ENCODE measurements around the gene MAP3K7. TPM values are rescaled to one million over a fixed set of nuclear protein-coding genes. Genes with fewer than 3 reads are reported as not detected.

MAP3K7 gene
- total RNA-seq, 1 donor from 2014 or later: 19.8 TPM

DNA sequence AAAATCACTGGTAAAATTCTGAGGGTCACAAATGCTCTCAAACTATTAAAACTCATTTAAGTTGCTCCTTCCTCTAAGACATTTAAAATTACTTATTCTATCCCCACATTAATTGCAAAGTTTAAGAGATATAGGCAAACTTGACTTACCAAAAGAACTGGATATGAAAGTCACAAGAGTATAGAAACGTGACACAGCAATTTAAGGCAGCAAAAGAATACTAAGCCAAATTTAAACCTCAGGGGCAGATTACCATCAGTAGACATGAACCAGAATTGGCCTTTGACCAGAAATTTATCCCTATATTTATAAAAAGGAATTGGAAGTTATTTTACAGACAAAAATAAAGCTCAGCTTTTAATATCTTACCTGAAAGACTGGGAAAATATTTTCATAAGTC, 56.0 kb downstream of the MAP3K7 start:
- no peak for DNase-seq (ENCODE audit: low read depth in 2 of 2)

- no peak for DNase-seq (ENCODE audit: low read depth in 2 of 2)
Measured at GRCh38 chr6:90525421-90525820, 61.5 kb downstream of the MAP3K7 start.

DNA sequence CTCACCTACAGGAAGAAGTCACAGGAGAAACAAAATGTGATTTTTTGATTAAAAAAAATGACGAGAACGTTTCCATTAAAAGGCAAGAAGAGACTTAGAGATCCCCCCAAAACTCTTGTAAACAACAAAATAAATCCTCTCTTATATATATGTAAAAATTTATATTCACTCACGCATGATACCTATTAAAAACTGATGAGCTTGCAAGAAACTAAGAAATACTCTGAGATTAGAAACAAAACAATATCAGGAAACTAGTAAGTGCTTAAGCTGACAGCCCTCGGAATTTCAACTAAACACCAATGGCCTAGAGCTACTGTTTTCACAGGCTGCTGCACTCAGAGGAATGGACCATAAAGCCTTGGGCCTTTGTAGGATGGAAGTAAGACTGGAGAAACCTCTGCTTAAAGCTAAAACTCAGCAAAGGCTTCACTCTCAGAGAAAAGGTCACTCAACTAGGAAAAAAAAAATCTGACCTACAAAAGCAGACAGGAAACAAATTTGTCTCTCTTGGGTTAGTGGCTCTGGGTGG, 63.0 kb downstream of the MAP3K7 start:
- DNase-seq (ENCODE audit: low read depth in 2 of 2): peak in 1 of 2 donors; percentile 24

DNA sequence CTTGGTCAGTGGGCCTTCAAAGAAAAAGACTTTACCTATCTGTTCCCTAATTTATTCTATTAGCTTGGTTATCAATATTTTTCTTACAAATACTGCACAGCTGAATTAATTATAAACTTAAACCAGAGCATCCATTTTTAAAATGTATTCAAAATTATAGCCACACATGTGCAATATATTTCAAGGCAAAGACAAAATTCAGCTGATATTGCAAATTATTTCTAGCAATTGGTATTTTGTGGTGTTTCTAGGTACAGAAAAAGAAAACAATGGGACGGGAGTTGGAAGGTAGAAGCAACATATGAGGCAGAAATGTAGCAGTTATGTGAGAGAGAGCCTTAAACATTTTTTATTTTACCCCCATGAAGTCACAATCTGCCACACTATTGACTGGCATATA, 64.9 kb downstream of the MAP3K7 start:
- DNase-seq (ENCODE audit: low read depth in 2 of 2): no peak

- DNase-seq (ENCODE audit: low read depth in 2 of 2): no peak
Measured at GRCh38 chr6:90516074-90516660, 70.7 kb downstream of the MAP3K7 start.

DNA sequence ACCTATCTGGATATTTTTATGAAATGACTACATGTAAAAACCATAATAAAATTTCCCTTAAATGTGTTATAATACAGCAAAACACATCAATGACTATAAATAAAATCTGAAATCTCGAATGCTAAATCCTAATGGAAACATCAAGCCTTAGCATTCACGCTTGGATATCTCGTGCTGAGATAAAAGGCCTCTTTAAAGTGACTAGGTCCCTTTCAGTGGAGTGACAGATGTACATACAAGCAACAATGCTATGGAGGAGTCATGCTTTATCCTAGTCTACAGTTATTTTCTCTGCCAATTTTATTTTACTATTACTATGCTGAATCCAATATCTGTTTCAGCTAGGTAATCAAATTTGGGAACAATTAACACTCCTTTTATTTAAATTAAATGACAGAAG, 72.4 kb downstream of the MAP3K7 start:
- no peak for DNase-seq (ENCODE audit: low read depth in 2 of 2)

GRCh38 chr6:90508753-90509152, 78.1 kb downstream of the MAP3K7 start:
- DNase-seq (ENCODE audit: low read depth in 2 of 2): no peak

DNA sequence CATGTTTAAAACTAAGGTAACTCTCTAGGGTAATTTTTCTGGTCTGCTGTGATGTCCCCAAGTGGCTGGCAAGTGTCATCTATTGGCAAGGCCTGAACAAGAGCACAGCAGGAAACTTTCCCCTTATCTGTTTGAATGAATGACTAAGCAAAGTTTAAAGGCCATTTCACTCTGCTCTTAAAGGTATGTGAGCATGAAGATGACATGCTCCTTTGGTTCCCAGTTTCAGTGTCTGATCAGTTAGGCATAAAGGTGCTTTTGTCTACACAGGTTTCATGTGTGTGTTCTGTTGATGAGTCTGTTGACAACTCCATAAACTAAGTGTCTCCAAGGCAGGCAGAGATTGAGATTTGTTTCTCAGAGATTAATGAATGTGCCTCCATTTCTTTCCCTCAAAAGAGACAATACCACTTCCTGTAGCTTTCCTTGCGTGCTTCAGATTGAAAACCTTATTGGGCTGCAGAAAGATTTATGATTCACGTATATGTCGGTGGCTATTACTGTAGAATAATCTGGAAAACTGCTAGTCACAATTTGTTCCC, 83.9 kb downstream of the MAP3K7 start:
- no peak for DNase-seq (ENCODE audit: low read depth in 2 of 2)

GRCh38 chr6:90502381-90502780, 84.5 kb downstream of the MAP3K7 start:
- no peak for DNase-seq (ENCODE audit: low read depth in 2 of 2)

GRCh38 chr6:90500458-90500857, 86.4 kb downstream of the MAP3K7 start:
- no peak for DNase-seq (ENCODE audit: low read depth in 2 of 2)

DNA sequence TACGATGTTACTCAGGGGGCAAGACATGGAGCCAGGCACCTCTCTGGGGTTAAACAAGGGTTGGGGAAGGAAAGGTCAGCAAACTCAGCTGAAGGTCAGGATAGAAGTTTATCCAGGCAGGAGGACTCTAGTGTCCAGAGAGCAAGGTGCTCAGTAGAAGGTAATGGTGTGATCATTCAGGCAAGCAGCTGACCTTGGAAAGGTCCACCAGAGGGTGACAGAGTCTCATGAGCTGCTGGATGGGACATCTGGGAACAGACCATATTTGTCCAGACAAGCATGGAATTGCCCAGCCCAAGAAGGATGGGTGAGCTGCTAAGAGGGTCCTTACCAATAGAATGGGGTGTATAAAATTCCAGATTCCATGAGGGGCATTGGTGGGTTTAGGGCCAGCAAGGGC, 89.5 kb downstream of the MAP3K7 start:
- no peak for DNase-seq (ENCODE audit: low read depth in 2 of 2)

- DNase-seq (ENCODE audit: low read depth in 2 of 2): no peak
Measured at GRCh38 chr6:90496258-90497016, 90.4 kb downstream of the MAP3K7 start.

- no peak for DNase-seq (ENCODE audit: low read depth in 2 of 2)
Measured at GRCh38 chr6:90495216-90495817, 91.6 kb downstream of the MAP3K7 start.

DNA sequence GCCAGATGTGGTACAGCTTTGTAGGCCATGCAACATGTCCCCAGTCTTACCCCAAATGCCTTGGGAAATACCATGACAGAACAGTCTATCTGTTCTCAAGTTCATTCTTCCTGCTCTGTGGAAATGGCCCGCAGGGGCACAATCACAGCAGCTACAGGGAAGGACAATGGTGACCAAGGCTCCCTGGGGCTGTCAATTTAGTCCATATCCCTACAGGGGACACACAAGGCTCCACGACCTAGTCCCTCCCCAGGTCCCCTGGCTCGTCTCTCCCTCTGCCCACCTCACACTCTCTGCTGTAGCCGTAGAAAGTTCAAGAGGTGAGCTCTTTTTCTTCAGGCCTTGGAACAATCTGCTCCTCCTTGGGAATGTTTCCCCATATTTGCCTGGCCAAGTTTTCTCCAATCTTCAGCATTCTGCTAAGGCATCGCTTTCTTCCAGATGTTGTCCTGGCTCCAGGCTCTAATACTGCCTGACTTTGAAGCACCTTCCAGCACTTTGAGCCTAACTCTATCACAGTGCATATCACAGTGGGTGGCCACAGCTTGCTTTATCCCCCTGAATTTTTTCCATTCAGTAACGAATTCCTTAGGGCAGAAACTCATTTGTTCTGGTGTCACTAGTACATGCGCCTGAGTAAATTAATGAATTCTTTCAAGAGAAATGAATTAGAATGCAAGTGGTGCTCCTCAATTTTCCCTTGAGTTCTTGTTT, 92.6 kb downstream of the MAP3K7 start:
- DNase-seq (ENCODE audit: low read depth in 2 of 2): no peak

DNA sequence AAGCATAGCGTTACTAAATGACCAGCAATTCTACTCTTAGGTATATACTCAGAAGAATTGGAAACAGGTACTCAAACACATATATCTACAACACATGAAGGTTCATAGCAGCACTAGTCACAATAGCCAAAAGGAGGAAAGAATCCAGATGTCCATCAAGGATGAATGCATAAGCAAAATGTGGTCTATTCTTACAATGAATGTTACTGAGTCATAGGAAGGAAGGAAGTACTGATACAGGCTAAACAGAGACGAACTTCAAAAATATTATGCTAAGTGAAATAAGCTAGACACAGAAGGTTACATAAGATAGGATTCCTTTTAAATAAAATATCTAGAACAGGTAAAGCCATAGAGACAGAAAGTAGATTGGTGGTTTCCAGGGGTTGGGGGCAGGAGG, 93.5 kb downstream of the MAP3K7 start:
- DNase-seq (ENCODE audit: low read depth in 2 of 2): peak; percentile 74 to 92

DNA sequence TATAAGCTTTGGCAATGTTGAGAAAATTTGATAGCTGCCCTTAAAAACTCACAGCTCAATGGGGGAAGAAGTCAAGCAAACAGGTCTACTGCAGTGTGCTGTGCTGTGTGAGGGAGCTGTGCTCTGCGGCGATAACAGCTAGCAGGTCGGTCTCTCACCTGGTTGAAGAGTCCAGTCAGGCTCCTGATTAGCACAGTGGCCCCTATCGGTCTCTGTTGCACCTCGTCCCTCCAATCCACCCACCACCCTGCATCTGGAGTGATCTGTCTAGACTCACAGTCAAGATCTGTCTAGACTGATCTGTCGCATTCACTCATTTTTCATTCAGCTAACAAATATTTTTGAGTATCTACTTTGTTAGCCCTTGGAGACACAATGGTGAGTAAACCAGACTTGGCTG, 94.1 kb downstream of the MAP3K7 start:
- peak in 1 of 2 donors; percentile 13 for DNase-seq (ENCODE audit: low read depth in 2 of 2)

- DNase-seq (ENCODE audit: low read depth in 2 of 2): no peak
Measured at GRCh38 chr6:90492369-90492768, 94.5 kb downstream of the MAP3K7 start.

GRCh38 chr6:90490030-90490716, 96.7 kb downstream of the MAP3K7 start:
- peak in 1 of 2 donors; percentile 65 for DNase-seq (ENCODE audit: low read depth in 2 of 2)

DNA sequence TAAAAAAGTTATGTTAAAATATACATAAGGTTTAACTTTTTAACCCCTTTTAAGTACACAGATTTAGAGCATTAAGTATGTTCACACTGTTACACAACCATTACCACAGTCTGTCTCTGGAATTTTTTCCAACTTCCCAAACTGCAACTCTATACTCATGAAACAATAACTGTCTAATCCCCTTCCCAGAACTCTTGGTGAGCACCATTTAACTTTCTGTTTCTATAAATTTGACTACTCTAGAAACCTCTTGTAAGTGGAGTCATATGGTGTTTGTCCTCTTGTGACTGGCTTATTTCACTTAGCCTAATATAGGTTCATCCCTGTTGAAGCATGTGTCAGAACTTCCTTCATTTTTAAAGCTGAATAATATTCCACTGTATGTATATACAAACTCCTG, 98.1 kb downstream of the MAP3K7 start:
- DNase-seq (ENCODE audit: low read depth in 2 of 2): no peak

DNA sequence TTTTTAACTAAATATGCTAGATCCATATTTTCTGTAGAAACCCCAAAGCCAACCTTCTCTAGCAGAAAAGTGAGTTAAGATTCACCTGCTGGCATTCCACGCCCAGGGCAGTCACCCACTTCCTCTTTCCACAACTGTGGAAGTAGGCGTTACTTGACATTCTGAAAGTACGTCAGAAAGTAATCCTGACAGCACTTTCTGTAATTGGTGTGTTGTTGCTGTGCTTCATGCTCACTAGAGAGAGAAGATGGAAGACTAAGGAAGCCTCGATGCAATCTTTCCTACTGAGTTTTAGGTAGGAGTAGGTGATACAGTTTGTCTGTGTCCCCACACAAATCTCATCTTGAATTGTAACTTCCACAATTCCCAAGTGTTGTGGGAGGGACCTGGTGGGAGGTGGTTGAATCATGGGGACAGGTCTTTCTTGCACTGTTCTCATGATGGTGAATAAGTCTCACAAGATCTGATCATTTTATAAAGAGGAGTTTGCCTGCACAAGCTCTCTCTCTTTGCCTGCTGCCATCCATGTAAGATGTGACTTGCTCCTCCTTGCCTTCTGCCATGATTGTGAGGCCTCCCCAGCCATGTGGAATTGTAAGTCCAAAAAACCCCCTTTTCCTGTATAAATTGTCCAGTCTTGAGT, 101.1 kb downstream of the MAP3K7 start:
- no peak for DNase-seq (ENCODE audit: low read depth in 2 of 2)

GRCh38 chr6:90484903-90485302, 102.0 kb downstream of the MAP3K7 start:
- DNase-seq (ENCODE audit: low read depth in 2 of 2): no peak

All from dermis microvascular lymphatic vessel endothelial cell (primary cell).